Activated CD4-positive, alpha-beta T cell treated with anti-CD3 and anti-CD28 coated beads, Interleukin-2, amount 50 U/mL, for 4 hours (primary cell): ENCODE measurements around the gene PTRHD1.
"Not testable (repeated sequence)": the region's sequence is repeated elsewhere in the genome, so short reads cannot be mapped to it uniquely, and the experiment has no call there.

Source experiments
- DNase-seq, 2 experiments: peaks; one replicate each; pipeline ENCODE4 v3.0.0-alpha.2; 2020

PTRHD1 gene

GRCh38 chr2:24805811-24806660 lies 12.8 kb upstream of the PTRHD1 start:
- DNase-seq = not testable (repeated sequence)

DNA sequence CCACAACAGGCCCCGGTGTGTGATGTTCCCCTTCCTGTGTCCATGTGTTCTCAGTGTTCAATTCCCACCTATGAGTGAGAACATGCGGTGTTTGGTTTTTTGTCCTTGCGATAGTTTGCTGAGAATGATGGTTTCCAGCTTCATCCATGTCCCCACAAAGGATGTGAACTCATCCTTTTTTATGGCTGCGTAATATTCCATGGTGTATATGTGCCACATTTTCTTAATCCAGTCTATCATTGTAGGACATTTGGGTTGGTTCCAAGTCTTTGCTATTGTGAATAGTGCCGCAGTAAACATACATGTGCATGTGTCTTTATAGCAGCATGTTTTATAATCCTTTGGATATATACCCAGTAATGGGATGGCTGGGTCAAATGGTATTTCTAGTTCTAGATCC lies 7.3 kb upstream of the PTRHD1 start:
- not testable (repeated sequence) for DNase-seq

GRCh38 chr2:24797644-24798043 lies 4.5 kb upstream of the PTRHD1 start:
- no peak for DNase-seq

DNA sequence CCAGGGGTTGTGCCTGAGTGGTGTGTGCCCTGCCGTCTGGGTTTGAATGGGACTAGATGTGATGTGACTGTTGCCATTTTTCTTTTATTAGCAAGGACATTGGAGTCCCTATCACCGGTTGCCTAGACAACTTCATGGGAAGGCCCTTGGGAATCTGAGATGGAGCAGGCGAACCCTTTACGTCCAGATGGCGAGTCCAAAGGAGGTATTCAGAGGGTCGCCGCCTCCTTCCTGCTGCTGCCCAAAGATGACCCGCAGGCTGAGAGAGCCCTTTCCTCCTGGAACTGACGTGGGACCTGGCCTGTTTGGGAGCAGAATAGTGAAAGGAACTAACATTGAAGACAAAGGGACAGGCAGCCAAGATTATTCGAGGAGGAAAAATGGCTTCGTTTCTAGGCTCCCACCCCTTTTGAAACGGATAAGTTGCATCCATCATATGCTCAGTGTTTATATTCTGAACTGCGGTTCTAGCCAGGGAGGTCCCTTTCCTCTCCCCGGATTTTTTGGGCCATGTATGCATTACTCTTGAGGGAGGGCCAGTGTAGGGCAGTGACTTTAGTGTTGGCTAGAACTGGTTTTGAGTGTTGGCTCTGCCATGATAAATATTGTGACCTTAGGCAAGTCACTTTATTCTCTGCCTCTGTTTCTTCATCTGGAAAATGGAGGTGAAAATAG lies 707 bp upstream of the PTRHD1 start:
- DNase-seq = no peak

GRCh38 chr2:24792542-24792873 lies 683 bp downstream of the PTRHD1 start:
- no peak for DNase-seq

DNA sequence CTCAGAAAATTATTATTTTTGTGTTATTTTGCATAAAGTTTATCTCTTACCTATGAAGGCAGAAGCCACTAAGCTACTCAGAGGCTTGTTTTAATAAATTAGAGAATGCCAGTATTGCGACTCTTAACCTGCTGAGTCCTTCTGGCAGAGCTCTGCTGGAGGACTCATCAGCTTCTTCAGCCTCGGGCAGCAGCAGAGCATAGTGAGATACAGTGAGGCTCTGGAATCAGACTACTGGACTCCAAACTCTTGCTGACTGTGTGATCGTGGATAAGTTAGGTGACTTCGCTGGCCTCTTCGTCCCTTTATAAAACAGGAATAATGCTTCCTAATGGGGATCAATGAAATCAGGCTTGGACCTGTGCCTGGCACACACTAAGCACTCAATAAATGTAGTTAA lies 1.7 kb downstream of the PTRHD1 start:
- DNase-seq = no peak

GRCh38 chr2:24788816-24789215 lies 4.4 kb downstream of the PTRHD1 start:
- no peak for DNase-seq

DNA sequence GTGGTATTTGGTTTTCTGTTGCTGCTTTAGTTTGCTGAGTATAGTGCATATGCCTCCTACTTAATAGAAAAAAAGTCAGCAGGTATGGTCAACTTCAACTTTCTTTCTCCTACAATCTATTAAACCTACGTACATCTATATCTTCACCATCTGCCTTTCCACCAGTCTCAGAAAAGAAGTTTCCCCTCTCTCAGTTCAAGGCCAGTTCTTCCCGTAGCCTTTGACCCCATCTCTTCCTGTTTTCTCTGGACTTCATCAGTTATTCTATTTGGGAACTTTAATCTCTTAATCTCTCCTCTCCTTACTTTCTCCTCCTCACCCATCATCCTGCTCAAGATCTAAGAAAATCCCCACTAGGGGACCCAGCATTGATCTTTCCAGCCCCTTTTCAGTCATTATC lies 5.7 kb downstream of the PTRHD1 start:
- DNase-seq = no peak

- no peak for DNase-seq
Measured at GRCh38 chr2:24785671-24786321, 7.4 kb downstream of the PTRHD1 start.

DNA sequence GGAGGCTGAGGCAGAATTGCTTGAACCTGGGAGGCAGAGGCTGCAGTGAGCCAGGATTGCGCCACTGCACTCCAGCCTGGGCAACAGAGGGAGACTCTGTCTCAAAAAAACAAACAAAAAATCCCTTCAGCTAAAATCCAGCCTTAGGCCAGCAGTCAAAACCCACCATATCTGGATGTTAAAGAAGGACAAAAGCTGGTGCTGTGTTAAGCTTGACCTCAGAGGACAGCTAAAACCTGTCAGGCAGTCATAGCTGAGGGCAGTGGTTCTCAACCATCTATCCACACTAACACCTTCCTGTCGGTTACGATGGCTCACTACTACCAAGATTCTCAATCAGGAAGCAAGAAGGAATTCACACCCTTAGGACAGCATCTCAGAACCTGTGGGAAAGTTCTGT lies 9.6 kb downstream of the PTRHD1 start:
- DNase-seq = no peak

DNA sequence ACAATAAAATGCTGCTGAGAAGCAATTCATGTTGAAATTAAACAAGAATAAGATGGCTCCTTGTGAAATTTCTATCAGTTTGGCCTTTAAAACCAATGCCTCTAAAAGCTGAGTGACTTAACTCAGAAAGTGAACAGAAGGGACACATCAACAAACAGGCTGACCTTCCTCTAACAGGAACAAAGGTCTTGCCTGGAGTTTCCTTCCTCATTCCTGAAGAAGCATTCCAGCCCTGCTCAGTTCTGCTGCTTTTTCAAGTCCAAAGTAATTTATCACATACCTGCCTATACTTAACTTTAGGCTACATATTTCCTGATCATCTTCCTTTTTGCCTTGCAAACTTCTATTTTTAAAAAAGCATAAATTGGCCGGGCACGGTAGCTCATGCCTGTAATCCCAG lies 14.1 kb downstream of the PTRHD1 start:
- no peak for DNase-seq

DNA sequence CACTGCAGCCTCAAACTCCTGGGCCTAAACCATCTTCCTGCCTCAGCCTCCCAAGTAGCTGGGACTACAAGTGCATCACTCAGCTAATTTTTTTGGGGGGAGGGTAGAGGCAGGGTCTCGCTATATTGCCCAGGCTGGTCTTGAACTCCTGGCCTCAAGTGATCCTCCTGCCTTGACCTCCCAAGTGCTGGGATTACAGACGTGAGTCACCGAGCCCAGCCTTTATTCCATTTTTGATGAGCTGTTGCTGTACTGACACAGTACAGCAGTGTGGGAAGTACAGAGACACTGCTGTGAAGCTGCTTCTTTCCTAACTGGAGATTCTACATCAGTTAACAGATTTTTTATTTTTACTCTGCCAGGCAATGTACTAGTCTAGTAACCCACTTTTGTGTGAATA lies 18.8 kb downstream of the PTRHD1 start:
- DNase-seq = no peak

GRCh38 chr2:24771764-24772586 lies 21.2 kb downstream of the PTRHD1 start:
- no peak for DNase-seq

GRCh38 chr2:24771061-24771460 lies 22.1 kb downstream of the PTRHD1 start:
- DNase-seq = no peak

GRCh38 chr2:24768601-24769000 lies 24.6 kb downstream of the PTRHD1 start:
- no peak for DNase-seq

DNA sequence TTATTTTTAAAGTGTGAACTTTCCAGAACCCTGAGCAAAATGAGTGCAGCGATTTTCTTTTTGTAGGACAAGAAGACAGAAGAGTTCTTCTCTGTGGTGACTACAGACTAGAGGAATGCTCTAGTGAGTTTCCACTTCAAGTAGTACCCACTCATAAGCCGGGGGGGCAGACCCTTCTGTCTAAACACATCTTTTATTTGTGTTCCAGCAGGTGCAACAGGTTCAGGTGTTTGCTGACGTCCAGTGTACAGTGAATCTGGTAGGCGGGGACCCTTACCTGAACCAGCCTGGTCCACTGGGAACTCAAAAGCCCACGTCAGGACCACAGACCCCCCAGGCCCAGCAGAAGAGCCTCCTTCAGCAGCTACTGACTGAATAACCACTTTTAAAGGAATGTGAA lies 25.2 kb downstream of the PTRHD1 start:
- no peak for DNase-seq

DNA sequence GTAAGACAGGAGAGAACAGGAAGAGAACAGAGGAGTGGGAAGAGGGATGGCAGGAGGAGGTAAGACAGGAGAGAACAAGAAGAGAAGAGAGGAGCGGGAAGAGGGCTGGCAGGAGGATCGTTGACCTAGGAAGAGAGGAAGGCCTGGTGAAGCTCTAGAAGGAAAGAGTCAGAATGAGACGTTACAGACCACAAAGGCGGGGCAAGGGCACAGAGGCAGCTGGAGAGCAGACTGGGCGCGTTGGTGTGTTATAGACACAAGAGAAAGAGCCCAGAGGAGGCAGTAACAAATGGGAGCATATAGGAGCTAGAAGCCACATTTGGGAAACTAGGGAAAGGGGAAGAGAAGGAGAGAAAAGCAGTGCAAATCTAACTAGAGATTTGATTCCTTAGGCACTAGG lies 26.6 kb downstream of the PTRHD1 start:
- DNase-seq = no peak

DNA sequence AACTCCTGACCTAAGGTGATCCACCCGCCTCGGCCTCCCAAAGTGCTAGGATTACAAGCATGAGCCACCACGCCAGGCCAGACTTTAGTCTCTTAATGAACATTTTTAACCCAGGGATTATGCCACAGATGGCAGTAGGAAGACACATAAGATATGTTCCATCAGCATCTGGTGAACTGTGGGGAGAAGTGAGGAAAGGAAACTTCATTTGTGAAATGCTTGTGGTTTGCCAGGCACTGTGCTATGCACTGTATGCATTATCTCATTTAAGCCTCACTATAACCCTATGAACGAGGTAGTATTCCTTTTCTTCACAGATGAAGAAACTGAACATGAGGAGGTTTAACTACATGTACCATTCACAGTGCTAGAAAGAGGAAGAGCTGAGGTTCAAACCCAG lies 29.3 kb downstream of the PTRHD1 start:
- DNase-seq = no peak

GRCh38 chr2:24762518-24762917 lies 30.7 kb downstream of the PTRHD1 start:
- no peak for DNase-seq

GRCh38 chr2:24761866-24762265 lies 31.3 kb downstream of the PTRHD1 start:
- DNase-seq = no peak

DNA sequence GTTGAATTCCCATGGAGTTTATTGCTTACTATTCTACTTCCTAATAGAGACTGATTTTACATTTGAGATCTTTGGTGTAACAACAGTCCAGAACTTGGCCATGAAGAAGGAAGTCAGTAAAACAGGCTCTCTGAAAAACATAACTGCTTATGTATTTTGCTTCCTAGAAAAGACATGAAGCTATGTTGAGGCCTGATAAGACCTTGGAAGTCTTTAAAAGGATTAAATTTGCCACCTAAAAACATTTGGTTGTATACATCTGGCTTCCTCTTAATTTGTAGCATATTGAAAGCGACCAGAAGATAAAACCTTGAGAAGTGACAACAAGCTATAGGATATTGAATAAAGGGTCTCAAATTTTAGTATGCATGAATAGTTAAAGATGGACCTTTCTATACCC lies 36.4 kb downstream of the PTRHD1 start:
- no peak for DNase-seq

- DNase-seq = no peak
Measured at GRCh38 chr2:24754985-24755705, 38.0 kb downstream of the PTRHD1 start.
